ENCODE measurements around the gene PEAK1.
"Not testable (repeated sequence)": the region's sequence is repeated elsewhere in the genome, so short reads cannot be mapped to it uniquely, and the experiment has no call there.

Gene PEAK1

DNA sequence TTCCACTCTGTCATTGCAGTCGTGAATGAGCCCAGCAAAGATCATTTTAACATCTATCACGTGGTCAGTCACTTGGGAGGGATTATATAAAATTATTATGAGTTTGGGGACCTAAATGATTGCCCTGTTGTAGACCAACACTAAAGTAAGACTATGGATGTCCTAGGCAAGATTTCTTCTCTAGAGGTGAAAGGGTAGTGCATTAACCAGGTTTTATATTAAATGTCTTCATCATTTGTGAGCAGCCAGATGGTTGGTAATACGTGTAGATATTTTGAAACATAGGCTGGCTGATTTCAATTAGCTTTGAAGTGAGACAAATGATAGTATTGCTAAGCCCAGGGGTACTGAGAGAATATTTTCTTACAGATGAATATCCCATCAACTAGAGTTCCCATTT lies 198.7 kb downstream of the PEAK1 start:
- DNase-seq = no peak

DNA sequence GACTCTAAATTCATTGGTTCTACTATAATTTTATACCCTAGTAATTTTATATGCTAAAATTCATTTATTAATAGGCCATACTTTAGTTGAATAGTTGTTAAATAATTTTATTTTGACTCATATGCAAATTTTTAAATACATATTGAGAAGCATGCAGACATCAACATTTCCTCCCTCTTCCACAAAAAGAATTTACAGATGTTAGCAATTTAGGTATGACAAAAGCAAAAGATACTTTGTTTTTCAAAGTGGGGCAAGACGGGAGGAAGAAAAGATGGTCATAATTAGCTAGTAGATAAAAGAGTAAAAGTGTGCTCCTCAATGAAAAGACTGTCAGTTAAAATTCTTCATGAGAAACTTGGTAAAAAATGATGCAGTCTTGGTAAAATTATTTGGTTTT lies 200.1 kb downstream of the PEAK1 start:
- DNase-seq = no peak

DNA sequence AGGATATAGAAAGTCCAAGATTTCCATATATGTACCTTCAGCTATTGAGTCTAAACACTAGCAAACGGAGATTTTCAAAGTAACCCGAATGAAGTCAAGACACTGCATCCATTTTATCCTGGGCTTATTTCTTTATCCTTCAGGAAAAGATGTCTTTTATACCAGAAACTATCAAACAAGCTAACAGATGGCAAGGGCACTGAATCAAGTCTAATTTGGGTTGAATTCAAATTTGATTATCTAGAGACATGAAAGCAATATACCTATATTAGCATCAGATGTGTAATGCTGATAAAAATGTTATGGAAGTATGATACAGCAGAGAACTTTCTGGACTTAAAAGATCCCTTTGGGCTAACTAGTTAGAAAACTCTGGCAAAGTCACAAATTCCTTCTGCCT lies 210.7 kb downstream of the PEAK1 start:
- no peak for DNase-seq

DNA sequence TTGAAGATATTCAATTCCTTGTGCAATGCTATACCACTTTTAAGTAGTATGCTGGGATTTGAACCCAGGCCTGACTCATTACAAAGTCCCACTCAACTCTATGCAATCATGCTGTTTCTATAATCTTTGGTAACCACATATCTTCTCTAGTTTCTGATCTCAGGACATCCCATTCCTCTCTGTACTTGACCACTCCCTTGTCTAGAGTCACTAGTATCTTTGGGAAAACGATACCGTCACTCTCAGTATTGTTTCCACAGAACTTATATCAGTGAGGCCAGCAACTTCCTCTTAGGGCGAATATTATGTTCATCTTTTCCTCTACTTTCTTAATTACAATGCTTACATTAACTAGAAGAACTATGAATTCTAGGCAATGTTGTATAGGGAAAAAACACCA lies 211.7 kb downstream of the PEAK1 start:
- DNase-seq = no peak

DNA sequence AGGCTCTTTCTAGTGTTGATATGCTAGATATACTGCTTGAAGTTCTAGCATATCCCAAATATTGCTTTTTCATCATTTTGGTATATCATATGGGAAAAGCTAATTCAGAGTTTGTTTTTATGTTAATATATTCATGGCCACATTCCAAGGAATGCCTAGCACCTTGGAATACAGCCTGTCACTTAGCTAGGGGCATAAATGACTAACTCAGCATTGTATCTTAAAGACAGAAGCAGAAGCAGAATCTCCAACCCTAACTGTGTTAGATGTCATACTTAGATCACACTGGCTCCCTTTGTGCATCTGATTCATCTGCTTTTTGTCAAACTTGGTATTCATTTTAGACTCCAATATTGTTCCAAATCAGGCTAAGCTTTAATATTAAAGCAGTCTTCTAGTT lies 218.2 kb downstream of the PEAK1 start:
- no peak for DNase-seq

DNA sequence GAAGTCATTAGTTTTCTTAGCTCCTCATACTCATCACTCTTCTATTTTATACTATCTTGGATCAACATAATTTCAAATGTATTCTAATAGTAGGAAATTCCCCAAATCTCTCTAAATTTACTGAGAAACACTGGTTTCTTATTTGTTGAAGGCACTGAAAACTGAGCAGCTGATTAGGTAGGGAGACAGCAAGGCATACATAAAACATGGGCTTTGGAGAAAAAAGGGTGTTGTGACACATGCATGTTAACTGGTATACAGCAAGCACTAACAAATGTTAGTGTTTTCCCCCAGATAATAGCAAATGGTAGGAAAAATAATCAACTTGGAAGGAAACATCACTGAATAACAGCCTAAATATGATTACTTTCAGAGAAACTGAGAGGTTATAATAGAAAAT lies 223.5 kb downstream of the PEAK1 start:
- DNase-seq = no peak

DNA sequence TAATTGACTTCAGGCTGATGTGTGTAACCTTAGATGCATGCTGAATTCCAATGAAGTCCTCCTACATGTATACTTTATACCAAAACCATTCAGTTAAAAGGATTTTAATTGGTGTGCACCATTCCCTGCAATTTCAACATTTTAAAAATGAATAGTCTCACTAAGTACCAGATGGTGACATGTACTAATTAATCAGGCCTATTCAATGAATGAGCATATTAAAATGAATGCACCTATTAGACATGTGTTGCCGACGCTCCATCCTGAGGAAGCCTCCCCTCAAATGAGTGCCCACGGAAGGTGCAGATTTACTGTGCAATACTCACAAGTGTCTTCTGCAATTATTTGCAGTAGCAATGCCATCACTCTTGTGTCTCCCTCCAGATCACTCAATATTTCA lies 224.3 kb downstream of the PEAK1 start:
- DNase-seq = no peak

DNA sequence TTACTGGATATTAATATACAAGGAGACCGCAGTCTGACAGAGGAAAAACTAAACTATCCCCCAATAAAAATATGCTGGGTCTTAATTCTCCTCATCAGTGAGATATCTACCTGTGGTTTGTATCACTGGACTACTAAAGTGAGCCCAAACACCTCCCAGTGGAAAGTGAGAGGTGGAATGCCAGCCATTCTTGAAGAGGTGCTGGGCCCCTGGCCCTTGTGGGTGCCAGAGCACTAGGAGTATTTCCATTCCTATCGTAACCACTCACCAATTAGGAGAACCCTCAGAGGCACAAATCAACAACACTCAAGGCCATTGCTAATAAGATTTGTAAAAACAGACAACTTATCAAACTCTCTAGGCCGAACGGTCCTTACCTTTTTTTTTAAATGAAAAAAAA lies 227.5 kb downstream of the PEAK1 start:
- DNase-seq = no peak

DNA sequence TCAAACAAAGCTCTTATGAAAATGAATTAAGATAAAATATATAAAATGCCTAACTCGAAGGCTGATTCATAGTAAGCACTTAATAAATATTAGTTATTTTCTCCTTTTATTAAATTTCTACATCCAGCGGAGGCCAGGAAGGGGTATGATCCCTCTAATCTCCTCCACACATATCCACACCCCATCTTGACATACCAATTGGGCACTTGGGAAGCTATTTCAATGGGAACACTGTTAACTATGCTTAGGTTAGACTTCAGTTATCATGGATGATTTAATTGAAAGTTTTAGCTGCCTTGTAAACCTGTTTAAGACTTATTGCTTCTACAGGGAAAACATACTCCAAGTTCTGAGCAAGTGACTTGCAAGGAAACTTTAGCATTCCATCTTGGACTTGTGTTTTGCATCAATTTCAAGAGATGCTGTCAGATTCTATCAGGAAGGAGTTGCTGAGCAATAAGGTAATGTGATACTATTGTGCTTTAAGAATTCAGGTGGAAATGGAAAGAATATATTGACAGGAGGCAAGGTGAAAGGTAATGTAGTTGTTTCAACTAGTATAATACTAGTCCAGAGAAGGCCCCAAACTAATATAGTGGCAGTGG lies 228.6 kb downstream of the PEAK1 start:
- DNase-seq = no peak

DNA sequence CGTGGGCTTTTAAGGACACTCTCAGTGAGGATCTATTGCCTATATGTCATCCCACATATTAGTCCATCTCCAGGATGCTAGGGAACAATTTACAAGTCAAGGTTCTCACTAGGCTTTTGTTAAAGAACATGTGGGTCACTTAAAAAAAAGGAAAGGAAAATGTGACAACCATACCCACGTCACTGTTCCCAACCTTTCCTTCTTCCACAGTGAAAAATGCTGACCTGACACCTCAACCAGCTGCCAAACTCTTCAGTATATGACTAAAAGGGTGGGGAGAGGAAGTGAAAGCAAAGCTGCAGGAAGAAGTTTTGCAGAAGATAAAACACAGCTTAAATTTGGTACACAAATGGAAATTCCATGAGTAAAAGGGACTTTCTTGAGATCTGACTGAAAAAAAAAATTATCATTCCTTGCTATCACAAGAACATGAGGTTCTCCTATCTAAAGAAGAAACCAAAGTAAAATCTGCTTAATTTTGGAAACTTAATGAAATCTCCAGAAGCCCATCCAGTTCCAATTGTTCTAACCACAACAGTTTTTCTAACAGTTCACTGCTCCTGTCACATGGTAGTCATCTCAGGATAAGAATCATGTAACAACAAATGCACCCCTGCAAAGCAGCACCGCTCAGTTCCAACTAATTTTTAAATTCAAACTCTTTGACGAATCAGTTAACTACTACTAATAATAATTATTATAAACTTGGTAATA lies 232.0 kb downstream of the PEAK1 start:
- DNase-seq = no peak

DNA sequence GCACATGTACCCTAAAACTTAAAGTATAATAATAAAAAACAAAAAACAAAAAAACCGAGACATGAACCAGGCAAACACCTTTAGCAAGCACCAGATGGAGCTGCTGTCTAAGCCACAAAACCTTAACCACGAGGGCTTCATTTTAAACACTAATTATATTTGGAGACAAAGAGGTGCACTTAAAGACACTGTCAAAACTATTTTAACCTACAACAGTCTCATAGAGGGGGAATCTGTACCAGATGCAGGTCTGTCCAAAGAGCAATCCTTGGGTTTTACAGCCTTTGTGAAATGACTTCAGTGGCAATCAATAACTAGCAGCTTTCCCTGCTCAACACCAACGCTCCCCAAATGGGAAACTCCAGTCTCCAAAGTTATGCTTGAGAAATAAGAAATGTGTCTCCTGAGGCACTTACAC lies 233.3 kb downstream of the PEAK1 start:
- no peak for DNase-seq

DNA sequence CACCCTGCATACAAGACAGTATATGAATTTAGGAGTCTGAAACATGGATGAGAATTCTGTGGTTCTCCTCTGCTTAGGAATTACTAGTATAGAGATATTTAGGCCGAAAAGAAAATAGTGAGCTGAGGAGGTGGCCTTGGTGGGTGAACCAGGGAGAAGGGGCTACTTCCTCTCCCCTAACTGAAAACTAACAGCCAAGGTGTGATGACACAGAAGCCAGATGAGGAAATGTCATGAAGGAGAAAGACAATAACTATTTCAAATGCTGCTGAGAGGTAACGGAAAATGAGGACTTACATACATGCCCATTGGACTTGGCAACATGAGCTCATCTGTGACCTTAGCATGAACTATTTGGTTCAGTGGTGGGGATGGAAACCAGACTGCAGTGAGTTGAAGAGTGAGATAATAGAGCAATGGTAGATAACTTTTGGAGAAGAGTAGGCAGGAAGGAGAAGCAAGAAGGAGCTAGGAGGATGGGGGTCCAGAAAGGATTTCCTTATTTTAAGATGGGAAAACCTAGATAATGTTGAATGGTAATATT lies 234.6 kb downstream of the PEAK1 start:
- DNase-seq = no peak

DNA sequence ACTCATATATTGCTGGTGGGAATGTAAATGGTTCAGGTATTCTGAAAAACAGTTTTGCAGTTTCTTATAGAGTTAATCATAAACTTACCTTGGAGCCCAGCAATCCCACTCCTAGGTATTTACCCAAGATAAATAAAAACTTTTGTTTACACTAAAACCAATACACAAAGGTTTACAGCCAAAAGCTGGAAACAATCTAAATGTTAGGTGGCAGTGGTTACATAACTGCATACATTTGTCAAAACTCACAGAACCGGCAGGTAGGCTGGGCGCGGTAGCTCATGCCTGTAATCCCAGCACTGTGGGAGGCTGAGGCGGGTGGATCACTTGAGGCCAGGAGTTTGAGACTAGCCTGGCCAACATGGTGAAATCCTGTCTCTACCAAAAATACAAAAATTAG lies 235.6 kb downstream of the PEAK1 start:
- not testable (repeated sequence) for DNase-seq

DNA sequence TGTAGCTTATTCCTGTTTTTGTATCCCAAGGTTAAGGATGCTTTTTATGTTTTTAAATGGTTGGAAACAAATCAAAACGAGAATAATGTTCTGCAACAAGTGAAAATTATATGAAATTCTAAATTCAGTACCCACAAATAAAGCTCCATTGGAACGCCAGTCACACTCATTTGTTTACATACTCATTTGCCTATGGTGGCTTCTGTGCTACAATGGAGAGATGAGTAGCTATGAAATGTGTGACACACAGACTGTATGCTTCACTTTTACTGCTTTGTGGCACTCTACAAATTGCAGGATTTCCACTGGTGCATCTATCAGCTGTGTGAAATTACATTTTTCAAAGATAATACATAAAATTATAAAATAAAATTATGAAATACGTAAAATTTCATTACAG lies 236.8 kb downstream of the PEAK1 start:
- DNase-seq = no peak

DNA sequence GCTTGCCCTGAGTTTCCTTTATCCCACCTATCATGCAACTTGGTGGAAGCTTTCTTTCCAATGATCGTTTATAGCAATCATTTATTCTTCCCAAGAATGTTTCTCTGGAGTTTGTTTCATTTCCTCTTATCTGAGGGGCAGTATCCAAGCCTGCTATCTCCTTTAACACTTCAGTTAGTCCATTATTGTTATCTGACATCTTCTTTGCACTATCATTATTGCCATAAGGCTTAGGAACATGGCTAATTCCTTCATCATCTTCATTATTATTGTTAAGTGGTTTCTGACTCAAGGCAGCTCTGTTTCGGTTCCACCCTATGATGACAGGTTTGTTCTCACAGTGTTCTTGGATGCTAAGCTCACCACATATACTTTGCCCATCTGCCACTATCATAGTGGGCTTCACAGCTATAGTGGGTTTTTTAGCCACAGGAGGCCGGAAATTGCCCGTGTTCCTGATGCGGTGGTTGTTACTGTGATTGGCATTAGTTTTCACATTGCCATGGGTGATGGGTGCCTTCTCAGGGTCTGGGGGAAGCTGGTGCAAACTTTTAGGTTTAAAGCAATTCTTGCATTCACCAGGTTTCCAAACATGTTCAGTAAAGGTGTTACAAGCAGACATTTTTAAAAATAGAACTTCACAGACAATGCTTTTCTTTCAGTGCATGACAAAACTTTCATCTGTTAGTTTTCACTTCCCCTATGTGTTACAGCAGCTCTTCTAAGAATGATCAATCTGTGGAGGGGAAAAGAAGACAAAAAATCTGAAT lies 238.4 kb downstream of the PEAK1 start:
- no peak for DNase-seq

DNA sequence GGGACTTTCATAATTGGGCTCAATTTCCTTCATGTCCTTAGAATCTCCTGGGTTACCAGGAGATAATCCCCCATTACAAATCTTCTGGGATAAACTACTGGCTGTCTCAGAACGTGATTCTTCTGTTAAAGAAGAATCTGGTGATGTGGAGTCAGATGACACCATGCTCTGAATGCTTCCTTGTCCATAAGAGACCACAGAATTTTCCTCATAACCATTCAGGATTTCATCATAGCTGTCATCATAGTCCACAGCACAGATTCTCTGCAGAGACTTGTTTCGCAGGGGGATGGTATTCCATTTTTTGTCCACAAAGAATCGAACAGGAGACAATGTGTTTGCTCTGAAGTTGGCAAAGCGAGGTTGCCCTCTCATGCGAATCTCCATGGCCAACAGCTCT lies 239.1 kb downstream of the PEAK1 start:
- DNase-seq = no peak

DNA sequence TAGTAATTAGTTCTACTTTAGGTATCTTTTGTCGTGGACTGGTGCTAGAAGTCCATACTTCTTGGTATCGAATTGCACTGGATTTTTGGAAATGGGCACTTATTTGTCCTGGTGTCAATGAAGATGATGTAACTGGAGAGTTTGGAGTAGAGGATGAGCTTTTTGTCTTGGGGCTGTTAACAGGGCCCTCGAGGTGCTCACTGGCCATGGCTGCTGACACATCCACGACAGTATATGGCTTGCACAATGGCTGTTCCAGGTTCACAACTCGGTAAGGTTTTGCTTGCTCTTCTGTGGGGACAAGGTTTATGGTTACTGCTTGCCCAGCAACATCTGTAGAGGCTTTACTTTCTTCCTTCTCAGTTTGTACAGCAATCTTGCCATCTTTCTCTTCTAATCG lies 239.6 kb downstream of the PEAK1 start:
- no peak for DNase-seq

DNA sequence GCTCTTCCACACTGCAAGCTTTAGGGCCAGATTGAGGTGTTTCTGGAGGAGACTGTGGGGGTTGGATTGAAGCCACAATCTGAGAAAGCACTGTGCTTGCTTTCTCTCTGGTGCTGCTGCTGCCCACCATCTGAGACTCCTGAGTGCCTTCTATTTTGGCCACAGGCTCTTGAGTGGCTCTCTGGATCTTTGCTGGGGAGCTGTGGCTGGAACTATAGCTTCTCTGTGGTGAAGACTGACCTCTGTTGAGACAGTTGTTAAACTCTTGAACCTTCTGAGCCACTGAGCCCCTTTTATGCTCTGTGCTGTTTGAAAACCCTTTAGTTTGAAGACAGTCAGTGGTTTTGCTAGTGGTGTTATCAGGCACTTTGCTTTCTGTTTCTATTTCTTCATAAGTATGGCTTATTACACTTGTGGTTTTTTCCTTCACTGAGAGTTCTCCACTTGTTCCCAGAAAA lies 240.3 kb downstream of the PEAK1 start:
- DNase-seq = no peak

DNA sequence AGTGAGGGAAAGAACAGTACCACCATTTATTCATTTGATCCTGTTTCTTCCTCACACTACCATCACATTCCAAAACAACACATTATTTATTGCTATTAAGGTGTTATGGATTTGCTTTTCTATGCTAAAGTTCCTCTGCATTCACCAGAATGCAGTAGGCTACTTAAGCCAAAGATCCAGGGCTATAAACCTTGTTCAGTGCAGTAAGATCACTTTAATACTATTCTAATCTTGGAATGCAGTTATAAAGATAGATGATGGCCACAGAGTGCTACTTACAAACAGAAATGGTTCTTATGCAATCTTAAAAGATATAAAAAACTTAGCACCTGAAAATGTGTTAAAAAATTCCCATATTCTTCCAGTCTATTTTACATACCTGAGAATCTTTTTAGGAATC lies 241.5 kb downstream of the PEAK1 start:
- DNase-seq = no peak

DNA sequence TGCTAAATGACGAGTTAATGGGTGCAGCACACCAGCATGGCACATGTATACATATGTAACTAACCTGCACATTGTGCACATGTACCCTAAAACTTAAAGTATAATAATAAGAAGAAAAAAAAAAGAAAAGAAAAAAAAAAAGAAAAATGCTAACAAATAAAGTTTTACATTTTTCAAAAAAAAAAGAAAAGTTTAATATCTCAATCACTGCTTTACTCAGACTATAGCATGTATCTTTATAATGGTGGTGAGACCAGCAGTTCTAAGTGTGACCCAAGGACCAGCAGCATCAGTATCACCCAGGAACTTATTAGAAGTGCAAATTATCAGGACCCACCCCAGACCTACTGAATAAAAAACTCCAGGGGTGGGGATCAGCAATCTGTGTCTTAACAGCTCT lies 243.8 kb downstream of the PEAK1 start:
- not testable (repeated sequence) for DNase-seq

DNA sequence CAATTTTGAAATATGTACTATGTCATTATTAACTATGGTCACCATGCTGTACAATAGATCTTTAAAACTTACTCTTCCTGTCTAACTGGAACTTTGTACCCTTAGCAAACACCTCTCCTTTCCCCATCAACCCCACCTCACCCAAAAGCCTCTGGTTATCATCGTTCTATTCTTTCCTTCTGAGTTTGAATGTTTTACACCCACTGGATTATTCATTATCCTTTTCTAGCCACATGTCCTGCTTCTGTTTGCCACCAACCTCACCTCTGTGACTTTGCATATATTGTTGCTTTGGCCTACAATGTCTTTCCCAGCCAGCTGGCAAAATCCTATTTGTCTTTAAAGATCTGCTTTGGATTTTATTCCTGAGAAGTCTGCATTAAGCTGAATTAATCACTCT lies 246.4 kb downstream of the PEAK1 start:
- no peak for DNase-seq

DNA sequence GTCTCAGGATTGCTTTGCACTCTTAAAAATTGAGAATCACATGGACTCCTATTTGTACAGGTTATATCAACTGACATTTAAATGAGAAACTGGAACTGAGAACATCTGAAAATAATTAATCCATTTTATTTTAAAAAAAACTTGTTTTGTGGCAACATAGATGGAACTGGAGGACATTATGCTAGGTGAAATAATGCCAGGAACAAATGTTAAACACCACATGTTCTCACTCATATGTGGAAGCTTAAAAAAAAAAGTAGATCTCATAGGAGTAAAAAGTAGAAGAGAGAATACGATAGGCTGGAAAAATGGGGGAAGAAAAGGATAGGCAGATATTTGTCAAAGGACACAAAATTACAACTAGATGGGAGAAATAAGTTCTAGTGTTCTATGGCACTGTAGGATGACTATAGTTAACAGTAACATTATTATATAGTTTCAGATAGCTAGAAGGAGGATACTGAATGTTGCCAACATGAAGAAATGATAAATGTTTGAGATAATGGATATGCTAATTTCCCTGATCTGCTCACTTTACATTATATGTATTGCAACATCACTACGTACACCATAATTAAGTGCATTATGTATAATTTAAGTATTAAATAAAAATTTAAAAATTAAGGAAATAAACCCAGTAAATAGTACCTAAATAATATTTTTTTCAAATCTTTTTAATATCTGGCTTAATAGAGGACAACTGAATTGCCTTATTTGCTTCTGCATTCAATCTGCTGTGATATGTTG lies 248.5 kb downstream of the PEAK1 start:
- DNase-seq = no peak

DNA sequence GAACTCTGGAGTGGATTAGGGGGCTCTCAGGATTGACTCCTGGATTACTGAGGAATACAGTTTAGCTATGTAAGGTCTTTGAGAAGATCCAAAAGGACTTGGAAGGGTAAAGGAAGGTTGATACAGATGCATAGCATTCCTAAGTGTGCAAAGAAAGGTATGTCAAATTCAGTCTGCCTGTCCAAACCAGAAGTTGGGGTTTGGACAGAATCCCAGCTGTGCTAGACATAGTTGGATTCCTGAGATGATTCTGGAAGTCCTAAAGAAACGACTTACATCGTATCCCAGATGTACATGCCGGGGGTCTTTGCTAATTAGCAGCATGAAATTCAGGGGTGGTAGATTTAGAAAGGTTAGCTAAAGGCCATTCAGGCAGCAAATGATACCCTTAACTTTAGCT lies 251.3 kb downstream of the PEAK1 start:
- no peak for DNase-seq
